Panc1 (cell line): ENCODE data around the gene SLC49A3.

Experiments
- CTCF ChIP-seq: fragments of 450-650 bp; IDR thresholded peaks from 2 replicates; pipeline ENCODE4 v1.5.1; 2017; ENCODE audit warnings: mild to moderate bottlenecking
- POLR2AphosphoS5 ChIP-seq: IDR thresholded peaks from 2 replicates; pipeline ENCODE4 v1.6.1; 2012; ENCODE audit warnings: mild to moderate bottlenecking, low read depth, low read length, moderate library complexity

DNA sequence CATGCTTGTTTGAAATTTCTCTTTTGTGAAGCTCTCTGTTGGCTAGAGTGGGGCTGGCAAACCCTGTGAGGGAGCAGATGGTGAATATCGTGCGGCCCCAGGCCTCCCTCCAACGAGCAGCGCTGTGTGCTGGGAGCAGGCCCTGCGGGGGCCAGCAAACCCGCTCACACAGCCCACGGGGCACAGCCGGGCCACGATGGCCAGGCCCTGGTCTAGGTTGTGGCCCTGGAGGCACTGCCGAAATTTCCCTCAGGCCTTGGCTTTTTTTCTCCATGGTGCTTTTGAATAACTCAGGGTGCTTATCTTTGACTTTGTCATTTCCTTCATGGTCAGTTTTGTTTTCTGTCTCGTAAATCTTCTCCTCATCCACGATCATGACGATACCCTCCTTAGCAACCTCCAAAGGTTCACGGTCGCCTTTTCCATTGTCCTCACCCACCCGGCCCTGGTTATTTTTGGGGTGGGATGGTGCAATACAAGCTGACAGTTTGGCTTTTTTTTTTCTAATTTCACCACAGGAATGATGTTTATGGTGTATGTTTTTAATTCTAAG is 37.4 kb upstream of the SLC49A3 start:
- TF ChIP-seq POLR2AphosphoS5 (no peak), CTCF (no peak)
